Stimulated activated naive CD8-positive, alpha-beta T cell treated with anti-CD3 and anti-CD28 coated beads, Interleukin-15, Interleukin-2, amounts not matched to agents 100 U/mL and 50 U/mL, for 24 hours (primary cell): ENCODE results near the gene RSPO3.
A peak's percentile ranks its signal among the peaks of the same experiment; 100 is the strongest.

Source experiments
- ATAC-seq: fragments of 150-1000 bp; cut with Tn5 transposase; one replicate; pipeline ENCODE4 v1.10.0; 2021
- DNase-seq: peaks from one replicate; pipeline ENCODE4 v3.0.0; 2021

Gene RSPO3

DNA sequence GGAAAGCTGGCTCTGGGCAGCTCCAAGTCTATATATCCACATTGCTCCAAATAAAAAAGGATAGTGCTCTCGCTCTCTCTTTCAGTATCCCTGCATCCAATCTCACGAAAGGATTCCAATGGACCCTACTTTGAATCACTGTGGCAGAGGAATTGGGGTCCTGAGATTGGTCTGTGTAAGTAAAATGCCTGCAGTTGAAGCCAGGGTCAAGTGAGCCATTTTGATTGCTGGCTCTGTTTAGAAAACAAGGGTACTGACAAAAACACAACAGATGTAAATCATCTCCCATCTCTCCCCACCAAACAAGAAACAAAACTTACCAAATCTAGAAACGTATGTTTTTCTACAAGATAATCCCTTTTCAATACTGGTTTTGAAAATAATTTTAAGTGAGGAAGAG, 45.6 kb downstream of the RSPO3 start:
- DNase-seq (no peak), ATAC-seq (no peak)

DNA sequence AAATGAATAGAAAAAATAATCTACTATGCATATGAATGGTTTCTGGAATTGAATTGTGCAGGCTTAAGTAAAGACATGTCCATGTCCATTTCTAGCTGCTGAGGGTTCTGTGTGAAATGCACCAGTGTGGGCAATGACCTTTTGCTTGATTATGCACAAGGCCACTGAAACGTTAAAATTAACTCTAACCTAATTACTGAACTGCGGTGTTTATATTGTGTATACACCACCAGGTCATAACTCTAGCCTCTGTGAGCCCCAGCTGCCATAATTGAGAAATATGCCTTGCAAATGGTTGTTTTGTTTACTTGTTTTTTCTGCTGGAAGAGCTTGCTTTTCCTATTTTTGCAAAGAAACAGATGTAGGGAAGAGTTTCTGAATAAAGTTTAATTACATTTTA, 46.1 kb downstream of the RSPO3 start:
- ATAC-seq (no peak), DNase-seq (no peak)

DNA sequence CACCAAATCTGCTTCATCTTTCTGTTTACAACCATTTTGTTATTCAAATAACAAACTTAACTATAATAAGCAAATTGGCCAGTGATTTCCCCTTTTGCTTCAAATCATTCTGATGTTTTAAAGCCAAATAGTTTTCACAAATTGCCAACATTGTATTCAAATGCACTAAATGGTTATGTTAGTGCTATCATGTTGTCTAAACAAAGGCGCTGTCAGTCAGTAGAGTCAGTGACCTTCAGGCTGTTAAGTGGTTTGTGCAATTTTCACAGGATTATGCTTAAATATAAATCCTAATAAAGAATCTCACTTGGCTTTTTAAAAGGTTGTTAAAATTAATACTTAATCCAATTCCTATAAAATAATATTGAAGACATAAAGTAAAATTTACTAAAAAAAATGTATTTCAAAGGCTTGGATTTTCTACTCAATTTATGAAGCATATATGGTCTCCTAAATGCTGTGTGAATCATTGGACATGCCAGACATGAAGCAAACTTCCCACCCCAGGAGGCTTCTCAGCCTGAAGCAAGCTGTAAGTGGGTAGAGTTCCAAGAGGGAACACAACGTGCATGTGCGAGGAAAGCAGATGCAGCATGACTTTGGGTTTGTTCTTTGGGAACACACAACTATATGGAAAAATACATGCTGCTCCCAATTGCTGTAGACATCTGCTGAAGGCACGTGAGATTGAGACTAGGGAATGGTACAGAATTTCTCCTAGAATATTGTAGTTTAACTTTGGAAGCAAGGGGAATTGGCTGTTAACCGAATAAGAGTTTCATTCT, 54.9 kb downstream of the RSPO3 start:
- no peak for ATAC-seq
- DNase-seq: no peak

DNA sequence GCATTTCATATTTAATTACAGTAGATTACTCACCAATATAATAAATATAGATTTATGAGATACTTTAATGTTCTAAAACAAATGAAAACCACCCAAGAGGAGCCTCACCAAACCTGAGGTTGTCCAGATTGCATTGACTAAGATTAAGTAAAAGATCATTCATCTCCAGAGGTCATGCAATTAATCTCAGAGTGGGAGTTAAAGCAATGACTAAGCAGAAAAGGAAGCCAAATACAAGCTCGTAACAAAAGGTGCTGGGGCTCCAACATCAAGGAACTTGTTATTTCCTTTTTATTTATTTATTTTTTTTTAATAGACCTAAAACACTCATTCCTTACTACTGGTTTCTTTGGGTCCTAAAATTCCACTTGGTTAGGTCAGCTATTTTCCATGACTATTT, 57.7 kb downstream of the RSPO3 start:
- no peak for DNase-seq
- ATAC-seq: no peak

DNA sequence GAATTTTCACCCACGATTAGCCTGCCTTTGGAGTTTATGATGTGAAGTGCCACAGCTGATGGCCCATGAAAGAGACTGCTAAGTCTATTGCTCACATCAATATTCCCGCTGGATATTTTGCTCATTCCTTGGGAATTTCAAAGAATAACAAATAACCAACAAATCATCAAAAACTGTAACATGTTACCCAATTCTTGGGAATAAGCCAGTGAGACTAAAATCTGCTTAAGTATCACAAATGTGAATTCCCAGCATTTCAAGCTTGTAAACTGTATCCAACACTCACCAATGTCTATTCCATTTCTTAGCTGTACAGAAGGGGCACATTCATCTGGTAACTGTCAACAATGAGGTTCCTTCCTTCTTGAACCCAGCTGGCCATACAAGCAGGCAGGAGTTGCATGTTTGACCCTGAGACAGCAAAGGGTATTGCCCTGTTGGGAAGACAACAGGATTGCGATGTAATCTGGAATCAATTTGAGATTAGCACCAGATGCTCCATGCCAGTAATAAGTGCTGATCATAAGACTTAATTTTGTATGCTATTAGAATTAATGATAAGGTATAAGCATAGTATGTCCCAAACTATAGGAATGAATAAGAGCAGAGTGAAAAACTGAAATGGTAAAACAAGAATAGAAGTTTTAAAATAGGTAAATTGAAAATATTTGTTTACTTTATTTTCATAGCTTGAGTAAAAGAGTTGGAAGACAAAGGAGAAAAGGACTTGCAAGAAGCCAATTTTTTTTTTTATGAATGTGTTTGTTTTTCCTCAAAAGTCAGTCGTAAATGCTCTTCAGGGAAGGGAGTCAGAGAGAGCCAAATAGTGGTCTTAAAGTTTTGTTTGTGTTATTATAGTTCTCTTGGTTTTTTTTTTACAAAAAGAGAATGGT, 58.8 kb downstream of the RSPO3 start:
- DNase-seq (no peak), ATAC-seq (no peak)

DNA sequence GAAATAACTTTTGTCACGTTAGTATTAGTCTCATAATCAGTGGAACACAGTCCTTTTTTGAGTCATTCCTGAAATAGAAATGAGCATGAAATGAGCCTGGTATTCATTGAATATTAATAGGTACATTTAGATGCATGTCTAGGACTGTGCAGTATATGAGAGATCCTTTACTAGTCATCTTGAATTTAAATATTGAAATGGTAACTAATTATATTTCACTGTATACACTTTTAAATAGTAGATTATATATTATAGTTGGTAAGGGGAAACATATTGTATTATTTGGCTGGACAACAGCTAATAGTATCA, 59.4 kb downstream of the RSPO3 start:
- no peak for ATAC-seq
- DNase-seq: no peak

DNA sequence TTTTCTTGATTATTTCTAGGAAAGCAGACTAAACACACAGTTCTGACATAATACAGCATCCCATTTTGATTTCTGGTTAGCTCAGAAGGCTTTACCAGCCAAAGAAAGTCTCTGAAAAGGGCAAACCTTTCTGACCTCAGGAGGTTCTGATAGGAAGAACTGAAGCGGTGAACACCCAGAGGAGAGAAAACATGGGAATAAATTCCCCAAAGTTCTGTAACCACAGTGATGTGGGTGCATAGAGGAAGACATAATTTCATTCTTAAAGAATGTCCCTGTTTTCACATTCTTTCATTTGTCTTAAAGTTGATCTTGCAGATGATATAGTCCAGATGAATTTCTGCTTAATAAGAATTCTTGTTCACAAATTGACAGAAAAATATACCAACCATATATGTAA, 60.3 kb downstream of the RSPO3 start:
- ATAC-seq (no peak), DNase-seq (no peak)

DNA sequence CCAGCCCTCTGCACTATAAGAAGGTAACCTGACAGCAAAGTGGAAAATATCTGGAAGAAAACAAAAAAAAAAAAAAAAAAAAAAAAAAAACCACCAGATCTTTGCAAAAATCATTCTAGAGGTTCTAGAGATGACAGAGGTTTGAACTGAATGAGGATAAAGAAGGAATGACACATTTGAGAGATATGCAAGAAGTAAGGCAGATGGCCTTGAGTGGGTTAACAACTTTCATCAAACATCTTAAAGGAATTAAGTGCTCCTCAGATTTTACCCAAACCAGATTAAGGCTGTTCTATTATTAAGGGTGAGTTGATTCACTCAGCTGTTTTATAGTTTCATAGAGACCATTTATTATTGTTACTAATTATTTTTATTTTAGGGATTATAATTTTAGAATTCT, 62.0 kb downstream of the RSPO3 start:
- no peak for ATAC-seq

DNA sequence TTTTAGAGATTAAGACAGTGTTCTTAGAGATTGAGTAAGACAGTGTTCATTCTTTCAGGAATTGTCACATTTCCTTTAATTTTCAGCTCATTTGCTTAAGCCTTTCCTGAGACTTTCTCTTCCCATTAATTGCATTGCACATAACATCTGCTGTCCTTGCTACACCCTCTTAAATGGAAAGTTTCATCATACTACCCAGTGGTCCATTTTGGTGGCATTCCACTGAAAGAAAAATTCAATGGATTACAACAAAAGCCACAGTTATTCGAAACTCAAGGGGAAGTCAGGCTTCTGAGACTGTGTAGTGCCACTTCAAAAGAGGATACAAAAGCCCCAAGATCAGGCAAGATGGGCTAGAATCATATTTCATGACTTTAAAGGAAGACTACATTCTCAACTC, 64.0 kb downstream of the RSPO3 start:
- ATAC-seq: no peak

More for the DNA sequence above, 62.0 kb downstream of the RSPO3 start:
- DNase-seq: no peak

DNA sequence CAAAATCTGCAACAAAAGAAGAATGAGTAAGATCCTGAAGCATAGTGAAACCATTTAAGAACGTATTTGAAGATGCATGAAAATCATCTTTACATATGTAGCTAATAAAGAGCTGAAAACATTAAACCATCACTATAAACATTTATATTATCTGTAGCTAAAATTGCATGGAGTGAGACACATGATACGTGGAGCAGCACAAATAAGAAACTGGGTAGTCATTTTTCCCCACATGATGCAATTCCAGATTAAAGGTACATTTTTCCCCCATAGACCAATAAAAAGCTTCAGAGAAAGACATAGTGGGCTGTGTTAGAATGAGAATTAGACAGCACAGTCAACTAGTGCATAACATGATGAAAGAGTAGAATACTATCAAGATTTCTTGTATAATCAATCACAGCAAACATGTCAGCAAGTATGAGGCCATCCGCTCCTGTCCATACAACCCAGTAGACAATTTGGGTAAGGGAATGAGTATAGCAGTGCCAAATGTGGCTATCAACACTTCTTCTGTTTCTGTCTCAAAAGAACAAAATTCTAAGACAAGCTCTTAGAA, 67.0 kb downstream of the RSPO3 start:
- ATAC-seq: no peak
- no peak for DNase-seq

More for the DNA sequence above, 64.0 kb downstream of the RSPO3 start:
- no peak for DNase-seq

DNA sequence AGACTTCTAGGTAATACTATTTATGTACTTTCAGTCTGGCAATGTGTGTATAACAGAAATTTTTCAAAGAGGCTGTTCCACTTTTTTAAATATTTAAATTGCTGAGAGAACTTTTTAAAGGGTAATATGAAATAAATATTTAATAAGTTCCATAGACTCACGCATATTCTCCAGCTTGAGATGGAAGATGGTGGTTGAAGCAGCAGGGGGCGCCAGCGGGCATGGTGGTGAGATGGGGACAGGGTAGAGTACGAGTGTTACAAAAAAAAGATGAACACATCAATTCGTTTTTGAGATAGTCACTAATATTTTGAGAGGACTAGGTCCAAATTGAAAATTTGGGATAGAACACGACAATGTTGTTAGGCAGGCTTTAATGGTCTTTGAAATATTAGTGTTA, 68.4 kb downstream of the RSPO3 start:
- DNase-seq (peak; percentile 78), ATAC-seq (no peak)

DNA sequence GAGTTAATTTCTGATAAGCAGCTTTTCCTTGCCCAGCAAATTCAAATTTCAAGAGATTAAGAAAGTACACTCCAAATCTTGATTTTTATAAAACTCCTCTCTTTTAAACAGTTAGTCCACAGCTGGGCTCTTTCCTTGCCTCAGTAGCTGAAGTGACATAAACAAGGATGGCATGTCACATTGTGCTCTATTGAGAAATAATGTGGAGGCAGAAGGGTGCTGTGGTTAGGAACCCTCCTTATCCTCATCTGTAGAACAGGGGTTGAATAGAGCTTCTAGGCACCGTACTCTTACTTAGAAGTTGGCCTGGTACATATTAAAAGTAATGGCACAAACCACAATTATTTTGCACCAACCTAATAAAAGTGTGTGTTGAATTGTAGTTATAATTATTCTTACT, 70.3 kb downstream of the RSPO3 start:
- ATAC-seq (no peak), DNase-seq (no peak)

DNA sequence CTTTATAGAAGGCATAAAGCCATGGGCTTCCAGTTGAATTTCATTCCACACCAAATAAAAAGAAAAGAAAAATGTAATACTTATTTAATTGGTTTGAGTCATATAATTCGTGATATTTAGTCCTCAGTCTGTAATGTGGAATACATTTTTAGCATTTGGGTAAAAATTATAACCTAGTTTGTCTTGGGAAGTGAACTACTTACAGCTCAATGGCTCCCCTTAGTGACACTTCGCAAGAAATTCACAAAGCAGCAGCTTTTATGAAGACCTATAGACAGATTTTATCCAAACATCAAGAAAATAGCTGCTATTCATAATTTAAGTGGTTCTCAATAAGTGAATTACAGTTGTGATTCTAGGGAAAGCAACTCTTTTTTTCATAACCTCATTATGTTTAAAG, 72.1 kb downstream of the RSPO3 start:
- DNase-seq (no peak), ATAC-seq (no peak)

DNA sequence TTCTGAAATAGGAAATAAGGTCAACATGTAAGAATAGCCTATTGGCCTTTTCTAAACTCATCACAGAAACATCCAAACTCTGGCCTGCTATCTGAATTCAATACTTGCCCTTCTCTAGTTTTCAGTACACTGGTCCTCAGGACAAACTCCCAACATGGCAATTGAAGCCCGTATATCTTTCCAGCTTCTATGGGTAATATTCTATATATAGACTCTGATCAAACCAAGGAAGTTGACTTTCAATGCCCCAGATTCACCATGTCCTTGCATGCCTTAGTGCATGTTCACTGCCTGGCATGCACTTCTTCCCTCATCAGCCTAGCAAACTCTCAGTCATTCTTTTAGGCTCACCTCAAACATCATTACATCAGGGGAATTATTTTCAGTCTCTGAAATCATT, 73.2 kb downstream of the RSPO3 start:
- no peak for DNase-seq

DNA sequence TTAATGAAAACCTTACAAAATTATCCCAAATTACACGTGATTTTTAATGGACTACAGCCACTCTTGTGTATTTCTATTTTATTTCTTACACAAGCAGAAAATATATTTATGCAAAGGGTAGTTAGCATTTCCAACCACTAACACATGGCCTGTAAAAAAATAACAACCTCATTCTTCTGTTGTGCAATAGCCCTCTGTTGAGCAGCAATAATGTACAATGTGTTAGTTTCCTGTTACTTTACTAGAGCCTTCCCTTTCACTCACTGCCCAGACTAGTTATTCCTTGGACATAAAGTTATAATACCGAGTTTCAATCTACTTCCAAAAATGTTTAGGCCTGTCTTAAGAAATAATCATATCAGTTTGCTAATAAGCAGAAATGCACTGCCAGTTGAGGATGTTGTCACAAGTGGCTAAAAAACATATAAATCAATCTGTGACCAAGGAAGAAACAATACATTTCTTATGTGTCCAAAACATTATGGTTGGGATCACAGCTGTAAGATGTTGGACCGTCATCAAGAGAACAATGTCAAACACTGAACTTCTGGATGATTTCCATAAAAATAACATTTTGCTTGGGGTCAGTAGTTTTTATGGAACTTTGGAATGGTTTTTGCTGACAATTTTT, 74.6 kb downstream of the RSPO3 start:
- ATAC-seq (no peak), DNase-seq (no peak)

More for the DNA sequence above, 73.2 kb downstream of the RSPO3 start:
- no peak for ATAC-seq

DNA sequence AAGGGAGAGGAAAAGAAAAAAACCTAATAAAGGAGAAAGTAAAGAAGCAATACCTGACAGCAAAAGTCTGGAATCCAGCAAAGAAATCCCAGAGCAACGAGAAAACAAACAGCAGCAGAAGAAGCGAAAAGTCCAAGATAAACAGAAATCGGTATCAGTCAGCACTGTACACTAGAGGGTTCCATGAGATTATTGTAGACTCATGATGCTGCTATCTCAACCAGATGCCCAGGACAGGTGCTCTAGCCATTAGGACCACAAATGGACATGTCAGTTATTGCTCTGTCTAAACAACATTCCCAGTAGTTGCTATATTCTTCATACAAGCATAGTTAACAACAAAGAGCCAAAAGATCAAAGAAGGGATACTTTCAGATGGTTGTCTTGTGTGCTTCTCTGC, 77.4 kb downstream of the RSPO3 start:
- no peak for ATAC-seq
- no peak for DNase-seq

DNA sequence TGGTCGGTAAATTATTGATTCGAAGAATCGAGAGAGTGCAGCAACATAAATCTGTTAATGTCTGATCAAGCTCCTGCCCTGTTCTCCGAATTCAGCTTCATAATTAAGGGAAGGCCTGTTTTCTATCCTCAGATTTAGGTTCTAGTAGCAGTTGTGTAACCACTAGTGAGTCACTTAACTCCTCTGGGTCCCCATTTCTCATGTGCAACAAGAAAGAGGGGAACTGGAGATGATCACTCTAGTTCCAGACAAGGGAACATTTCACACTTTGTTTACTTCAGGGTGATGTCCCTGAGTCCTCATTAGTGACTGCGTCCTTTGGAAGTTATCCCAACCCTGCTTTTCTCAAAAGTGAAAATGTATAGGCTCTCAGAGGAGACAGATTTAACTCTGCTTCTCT, 80.1 kb downstream of the RSPO3 start:
- no peak for DNase-seq

DNA sequence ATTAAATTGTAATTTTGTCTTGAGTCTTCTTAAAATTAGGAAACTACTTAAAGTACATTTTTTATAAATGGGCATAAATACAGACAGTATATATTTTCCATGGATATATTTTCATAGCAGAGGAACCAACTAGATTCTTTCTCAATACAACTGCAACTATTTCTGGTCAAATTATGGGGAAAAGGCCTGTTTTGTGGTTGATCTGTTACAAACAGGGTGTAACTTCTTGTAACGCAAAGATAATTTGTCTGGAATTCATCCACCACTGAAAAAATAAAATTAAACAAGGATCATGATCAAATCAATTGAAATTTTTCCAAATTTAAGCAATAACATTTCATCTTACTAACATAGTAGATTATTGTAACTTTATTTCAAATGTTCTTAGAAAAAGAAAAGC, 81.0 kb downstream of the RSPO3 start:
- DNase-seq: no peak
- no peak for ATAC-seq

More for the DNA sequence above, 80.1 kb downstream of the RSPO3 start:
- no peak for ATAC-seq

DNA sequence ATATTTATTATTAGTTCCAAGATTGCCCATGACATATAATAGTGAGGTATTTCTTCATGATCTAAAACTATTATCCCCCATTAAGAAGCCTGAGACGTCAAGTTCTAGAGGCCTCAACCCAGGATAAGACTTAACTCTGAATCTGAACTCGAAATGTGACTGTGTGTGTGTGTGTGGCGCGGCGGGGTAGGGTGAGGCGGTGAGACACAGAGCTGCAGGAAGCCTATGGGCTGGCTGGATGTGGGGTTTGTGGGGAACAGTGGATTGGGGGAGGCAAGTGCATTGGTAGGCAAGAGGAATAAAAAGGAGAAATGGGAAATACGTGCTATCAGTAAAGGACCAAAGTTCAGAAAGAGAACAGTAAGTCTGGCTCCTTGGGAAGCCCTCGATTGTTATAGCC, 81.6 kb downstream of the RSPO3 start:
- no peak for DNase-seq
- ATAC-seq: no peak

DNA sequence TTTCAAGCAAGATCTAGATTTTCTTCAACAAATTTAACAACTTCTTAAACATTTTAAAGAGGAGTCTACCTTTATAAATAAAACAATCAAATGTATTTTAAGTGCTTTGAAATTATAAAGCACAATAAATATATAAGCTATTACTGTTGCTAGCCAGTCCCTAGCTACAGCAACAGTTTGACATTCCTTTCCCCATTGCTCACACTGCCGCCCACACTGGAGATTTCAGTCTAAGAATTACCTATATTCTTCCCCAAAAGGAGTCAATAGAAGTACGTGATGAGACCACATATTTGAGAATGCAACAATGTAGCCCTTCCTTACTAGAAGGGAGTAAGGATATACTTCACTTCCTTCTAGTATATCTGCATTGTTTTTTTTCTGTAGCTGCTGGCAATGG, 82.8 kb downstream of the RSPO3 start:
- ATAC-seq (no peak), DNase-seq (no peak)

DNA sequence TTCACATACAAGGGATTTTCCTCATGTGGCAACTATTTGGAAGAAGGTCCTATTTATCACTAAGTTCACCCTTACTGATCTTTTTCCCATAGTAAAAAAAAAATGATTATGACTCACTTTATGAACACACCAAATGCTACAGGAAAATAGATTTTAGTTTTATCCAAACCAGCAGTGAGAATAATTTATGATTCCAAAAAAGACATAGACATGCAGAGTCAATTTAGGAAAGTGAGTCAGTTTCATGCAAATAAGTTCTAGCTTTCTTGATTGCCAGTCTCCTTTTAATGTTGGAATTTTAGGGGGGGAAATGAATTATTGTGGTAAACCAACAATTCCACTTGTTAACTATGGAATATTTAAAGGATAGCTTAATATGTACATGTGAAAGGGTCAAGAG, 84.2 kb downstream of the RSPO3 start:
- DNase-seq: no peak
- ATAC-seq: no peak

DNA sequence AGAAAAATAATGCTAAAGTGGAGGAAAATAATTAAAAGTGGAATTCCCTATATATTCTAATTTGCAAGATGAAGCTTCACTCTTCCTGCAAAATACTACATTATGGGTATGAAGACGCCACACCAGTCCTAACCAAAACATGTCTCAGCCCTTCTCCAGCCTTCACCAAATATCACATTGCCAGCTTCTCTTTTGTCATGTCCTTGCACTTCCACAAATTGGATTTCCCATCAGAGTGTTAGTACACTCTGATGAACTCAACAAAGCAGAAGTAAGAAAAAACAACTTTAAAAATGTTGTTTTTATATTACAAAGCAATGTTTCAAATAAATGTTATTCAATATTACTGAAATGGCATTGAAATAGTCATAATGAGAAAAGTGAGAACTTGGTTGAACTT, 85.8 kb downstream of the RSPO3 start:
- no peak for ATAC-seq
- DNase-seq: no peak

DNA sequence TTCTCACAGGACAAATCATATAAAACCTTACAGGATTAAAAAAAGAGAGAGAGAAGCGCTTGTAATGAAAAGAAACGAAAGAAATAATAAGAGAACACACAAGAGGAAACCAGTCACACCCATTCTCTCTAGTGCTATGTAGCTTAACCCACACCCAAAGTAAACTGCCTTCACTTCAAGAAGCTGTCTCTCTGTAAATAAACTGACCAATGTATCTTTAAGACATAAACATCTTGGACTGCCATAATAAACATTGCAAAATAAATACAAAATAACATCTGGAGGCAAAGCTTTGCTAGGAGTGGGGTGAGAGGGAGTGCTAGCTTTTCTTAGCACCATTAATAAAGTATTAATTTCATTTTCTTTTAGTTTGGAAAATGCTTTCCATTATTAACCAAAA, 86.6 kb downstream of the RSPO3 start:
- DNase-seq (no peak), ATAC-seq (no peak)
